Mucosa of gallbladder (tissue), 1 donor: ENCODE data around the gene GNMT. TPM values are rescaled to one million over a fixed set of nuclear protein-coding genes. Genes with fewer than 3 reads are reported as not detected.
"Not testable (repeated sequence)": the region's sequence is repeated elsewhere in the genome, so short reads cannot be mapped to it uniquely, and the experiment has no call there.

Experiments
- DNase-seq: peaks from one replicate; pipeline ENCODE4 v3.0.0-alpha.2; 2020; ENCODE audit warnings: low spot score
- total RNA-seq: library from RNA; stranded (reverse); gene quantifications from one replicate; pipeline ENCODE4 v1.2.1, GENCODE V29; 2021
- donor health status: DM: no; HTN: no; CAD: no.

GNMT gene
- total RNA-seq, 1 donor from 2014 or later, result 0.52 TPM

DNA sequence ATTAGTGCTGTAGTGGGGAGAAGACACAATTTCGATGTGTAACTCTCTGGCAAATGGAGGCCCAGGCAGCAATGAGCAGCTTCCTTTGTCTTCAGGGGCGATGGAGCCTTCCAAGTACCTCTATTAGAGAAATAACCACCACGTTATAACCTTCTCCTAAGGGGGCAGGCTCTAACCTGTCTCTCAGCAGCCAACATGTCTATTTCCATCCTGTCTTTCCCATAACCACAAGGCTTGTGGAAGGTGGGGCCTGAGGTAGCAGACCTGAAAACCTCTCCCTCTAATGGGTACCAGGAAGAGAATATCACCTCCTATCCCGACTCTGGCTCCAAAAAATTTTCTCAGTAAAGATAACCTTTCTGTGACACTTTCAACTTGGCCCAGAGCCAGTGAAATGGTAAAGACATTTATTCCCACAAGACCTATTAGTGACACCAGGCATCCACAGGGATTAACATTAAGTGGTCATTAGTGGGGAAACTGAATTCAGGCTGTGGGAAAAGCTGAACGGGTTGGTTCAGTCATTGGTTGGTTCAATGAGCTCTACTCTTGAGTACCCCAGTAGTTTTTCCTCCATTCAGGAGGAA lies 14.5 kb downstream of the GNMT start:
- DNase-seq, result no peak

DNA sequence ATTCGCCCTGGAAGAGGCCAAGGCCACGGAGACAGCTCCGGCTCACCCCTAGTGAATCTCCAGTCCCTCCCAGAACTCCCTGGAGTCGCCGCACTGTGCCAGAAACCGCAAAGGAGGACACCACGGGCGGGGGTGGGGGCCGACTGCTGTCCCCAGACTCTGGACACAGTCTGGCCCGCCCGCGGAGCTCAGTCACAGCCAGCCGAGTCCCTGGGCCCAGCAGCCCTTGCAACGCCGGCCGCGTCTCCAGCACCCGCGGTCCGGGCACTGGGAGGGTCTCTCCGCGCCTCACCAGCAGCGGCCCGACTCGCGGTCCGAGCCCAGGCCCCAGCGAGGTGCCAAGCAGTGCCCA lies 17.9 kb downstream of the GNMT start:
- DNase-seq, result no peak

DNA sequence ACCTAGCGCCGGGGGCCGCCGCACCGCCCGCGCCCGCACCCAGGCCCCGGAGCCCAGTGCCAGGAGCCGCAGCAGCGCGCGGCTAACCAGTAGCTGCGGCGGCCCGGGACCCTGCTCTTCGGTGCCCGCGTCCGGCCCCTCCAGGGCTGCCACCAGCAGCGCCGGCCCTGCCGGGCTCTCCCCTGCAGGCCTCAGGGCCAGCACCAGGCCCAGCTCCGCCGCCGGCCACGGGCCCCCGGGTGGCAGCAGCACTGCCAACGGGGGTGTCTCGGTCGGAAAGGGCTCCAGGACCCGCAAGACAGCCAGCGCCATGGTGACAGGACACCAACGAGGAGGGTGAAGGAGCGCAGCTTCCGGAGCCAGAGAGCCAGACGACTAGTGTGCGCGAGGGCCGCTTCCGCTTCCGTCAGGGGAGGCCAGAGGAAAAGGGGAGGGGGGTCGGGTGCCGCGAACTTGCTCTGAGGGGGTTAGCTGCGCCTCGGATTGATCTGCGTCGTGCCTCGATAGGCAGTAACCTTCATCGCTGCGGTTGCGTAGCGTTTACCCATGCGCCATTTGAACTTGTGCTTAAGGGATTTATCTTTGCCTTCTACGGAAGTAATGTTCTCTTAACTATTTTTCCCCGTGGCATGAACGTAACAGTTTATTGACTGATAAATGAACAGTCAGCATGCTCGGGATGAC lies 18.4 kb downstream of the GNMT start, which contains the start of gene PEX6:
PEX6 (minus strand) TSS at position 343 of the 684 bp plus-strand sequence; CDS start at position 312, 31 bp downstream.
- peak; percentile 86 for DNase-seq

DNA sequence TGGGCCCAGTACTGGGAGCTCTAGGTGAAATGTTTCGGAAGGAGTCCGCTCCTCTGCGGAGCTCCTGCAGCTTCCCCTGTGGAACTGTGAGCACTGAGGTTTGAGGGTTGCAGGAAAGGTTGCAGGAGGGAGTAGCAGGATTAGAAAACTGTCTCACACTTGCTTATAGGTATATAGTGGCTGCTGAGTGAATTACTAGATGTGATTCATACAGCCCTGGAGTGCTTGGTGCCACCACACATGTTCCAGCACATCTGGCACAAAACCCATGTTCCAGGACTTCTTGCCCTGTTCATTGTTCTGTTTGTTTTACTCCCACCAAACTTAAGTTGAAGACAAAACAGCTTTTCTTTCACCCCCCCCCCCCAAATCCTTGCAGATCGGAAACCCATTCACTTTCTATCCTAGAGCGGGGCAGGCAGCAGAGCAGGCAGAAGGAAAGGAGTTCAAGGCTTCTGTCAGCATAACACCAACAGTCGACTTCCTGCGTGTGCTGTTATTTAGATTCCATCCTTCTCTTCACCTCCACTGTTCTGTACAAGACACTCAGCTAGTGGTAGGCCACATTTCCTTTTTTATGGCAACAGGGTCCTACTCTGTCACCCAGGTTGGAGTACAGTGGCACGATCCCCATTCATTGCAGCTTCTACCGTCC lies 19.1 kb downstream of the GNMT start:
- no peak for DNase-seq

DNA sequence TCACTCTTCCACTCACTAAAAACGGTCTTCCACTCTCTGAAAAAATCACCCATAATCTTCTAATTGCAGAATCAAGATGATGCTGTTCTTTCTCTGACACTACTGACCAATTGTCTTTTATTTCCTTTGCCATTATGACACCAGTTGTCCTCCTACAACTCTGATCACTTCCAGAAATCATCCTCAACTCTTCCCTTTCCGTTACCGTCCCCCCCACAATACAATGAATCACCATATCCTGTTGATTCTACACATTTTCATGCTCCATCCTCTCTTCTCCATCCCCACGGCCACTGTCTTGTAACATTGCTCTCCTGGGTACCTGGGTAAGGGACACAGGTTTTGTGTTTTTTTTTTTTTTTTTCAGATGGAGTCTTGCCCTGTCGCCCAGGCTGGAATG lies 21.3 kb downstream of the GNMT start:
- DNase-seq, result no peak

DNA sequence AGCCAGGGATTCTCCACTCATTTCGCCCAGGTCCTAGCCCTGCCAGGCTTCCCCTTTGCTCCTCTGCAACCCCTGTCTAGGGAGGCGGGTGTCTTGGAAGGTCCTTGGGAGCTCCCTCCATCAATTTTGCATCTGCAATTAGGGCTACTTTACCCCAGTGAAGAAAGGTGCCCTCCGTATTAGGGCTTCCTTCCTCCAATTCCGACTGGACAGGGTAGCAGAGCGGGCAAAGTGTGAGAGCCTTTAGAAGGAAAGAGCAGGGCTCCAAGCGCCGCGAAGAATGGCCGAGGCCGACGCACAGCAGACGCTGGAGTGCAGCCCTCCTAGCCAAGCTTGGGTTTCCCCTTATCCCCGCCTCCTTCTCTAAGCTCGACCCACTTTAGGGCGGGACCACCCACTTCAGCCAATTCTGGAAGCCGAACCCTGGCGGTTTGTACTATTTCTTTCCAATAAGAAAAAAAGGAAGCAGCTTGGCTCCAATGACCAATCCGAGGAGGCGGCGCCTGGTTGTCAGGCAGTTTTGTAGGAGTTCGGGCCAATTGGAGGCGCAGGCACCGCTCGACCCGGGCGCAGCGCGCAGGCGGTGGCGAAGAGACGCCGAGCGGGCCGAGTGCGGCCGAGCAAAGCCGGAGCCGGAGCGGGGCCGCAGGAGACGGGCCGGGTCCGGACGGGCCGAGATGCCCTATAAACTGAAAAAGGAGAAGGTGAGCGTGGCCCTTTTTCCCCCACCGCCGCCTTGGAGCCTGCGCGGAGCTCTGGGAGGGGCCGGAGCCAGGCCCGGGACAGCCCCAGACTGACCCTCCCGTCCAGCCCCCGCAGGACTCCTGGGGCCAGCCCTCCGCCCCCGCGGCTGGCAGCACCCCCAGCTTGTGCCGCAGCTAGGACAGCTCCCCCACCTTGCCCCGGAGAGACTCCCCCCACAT lies 23.7 kb downstream of the GNMT start, which contains the start of gene PPP2R5D:
PPP2R5D (plus strand) TSS at position 570 of the 923 bp plus-strand sequence; CDS start at position 678, 108 bp downstream.
- DNase-seq, result peak; percentile 99

DNA sequence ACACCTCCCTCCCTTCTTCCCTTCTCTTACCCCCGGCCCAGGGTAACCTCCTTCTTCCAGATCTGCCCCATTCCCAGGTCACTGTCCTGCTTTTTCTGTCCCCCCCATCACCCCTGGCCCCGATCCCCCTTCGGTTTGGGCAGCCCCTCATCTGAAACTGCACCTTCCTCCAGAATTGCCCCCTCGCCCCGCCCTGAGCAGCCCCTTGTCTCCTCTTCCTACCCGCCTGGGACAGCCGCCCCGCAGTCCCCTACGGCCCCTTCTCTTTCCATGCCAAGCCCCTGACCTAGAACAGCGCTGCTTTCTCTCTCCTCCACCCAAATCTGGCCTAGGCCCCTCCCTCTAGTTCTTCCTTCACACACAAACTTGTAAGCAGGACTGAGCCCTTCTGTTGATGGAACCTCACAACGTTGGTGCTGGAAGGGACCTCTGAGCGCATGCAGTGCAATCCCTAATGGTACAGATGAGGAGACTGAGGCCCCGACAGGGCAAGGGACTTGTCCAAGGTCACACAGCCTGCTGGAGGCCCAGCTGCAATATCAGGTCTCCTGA lies 24.4 kb downstream of the GNMT start:
- no peak for DNase-seq

DNA sequence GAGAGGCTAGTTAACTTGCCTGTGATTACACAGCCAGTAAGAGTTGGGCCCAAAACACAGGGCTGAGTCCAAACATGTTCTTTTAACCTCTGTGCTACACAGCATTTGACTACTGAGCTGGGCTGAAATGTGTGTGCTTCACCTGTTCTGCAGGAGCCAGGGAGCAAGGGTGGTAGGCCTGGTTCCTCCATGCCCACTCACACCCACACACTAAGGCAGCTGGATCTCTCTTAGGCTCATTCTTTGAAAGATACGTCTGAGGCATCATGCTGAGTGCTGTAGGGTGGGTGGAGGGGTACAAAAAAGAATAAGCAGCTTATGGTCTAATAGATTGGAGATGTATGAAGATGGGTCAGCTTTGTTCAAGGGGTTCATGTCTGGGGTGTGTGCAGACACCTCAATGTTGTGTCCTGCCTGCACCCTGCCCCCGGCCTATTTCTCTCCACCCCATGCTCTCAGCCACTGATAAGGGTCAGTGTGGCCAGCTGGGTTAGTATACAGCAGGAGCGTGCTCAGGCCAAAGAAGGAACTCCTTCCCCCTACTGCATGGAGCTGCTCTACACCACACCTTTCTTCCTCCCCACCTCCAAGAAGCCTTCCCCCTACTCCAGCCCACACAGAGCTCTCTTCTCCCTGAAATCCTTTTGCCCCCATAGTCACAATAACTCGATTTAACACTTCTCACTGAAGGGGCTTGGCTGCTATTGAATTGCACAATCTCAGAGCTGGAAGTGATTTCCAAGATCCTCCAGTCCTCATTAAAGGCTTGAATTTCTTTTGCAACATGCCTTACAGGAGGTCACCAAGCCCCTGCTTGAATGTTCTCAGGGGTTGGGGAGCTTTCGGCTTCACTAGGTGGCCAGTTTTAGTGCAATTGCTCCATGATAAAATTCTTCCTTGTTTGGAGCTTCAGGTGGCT lies 27.2 kb downstream of the GNMT start:
- DNase-seq, result no peak

DNA sequence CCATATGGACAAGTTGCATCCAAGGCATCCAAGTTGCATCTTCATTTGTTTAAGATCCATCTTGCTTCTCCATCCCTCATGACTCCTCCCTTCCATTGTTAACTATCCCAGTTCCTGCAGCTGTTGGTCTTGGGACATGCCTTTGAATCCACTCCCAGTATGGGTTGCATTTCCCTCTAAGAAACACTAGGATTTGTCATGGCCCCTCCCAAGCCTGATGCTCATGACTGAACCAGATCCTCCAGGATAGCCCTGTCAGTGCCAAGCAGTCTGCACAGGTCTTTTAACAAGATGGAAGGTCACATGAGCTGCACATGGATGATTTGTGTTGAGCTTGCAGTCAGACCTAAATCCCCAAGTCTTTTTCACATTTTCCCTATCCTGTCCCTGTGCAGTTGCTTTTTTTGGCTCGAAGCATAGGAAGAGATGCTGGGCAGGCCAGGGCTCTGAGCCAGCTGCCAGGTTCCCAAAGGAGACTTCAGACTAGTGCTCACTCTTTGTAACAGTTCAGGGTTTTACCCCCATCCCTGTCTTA lies 28.0 kb downstream of the GNMT start:
- no peak for DNase-seq

DNA sequence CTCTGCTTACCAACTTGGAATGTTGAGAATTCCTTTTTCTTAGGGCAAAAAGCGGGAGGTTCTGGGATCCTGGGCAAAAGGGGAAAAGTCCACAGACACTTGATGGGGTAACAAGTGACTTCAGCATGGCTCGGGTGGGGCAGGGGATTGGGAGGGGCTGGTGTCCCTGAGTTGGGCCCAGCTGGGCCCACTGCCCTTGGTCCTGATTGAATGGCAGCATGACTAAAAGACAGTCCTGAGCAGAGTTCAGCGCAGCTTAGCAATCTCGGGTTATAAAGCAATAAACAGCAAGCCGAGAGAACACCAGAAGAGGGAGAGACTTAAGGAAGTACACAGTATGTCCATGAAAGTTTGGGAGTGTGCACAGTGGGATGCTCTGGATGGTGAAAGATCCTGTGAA lies 29.4 kb downstream of the GNMT start:
- no peak for DNase-seq

DNA sequence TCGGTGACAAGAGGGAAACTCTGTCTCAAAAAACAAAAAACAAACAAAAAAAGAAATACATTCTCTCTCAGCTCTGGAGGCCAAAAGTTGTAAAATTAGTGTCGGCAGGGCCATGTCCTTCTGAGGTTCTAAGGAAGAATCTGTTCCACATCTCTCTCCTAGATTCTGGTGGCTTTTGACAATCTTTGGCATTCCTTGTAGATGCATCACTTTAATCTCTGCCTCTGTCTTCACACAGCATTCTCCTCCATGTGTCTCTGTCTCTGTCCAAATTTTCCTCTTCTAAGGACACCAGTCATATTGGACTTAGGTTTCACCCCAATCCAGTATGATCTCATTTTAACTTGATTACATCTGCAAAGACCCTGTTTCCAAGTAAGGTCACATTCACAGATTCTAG lies 32.9 kb downstream of the GNMT start:
- DNase-seq, result no peak

DNA sequence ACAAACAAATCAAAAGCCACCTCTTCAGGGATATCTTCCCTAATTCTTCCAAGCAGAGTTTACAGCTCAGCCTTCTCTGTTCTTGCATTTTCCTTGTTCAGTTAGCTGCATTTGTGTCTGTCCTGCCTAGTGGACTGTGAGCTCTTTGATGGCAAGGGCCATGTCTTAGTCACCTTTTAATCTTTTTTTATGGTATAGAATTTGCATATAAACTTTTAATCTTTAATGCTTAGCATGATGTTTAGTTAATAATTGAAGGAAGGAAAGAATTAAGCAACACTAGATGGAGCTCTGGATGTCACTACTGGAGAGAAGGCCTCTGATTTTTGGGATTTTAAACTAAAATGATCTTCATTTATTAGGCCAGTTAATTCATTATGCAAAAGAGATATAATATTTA lies 36.0 kb downstream of the GNMT start:
- no peak for DNase-seq

DNA sequence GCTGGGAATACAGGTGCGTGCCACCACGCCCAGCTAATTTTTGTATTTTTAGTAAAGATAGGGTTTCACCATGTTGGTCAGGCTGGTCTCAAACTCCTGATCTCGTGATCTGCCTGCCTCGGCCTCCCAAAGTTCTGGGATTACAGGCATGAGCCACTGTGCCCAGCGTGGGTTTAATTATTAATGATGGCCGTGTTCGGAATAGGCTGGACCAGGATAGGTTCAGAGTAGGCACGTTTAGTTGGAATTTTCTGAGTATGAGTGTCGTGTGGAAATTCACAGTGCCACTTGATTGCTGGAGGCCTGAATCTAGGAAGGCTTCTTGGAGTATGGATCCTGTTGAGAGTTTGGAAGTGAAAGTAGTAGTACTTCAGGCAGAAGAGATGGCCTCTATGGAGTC lies 37.7 kb downstream of the GNMT start:
- DNase-seq, result not testable (repeated sequence)

DNA sequence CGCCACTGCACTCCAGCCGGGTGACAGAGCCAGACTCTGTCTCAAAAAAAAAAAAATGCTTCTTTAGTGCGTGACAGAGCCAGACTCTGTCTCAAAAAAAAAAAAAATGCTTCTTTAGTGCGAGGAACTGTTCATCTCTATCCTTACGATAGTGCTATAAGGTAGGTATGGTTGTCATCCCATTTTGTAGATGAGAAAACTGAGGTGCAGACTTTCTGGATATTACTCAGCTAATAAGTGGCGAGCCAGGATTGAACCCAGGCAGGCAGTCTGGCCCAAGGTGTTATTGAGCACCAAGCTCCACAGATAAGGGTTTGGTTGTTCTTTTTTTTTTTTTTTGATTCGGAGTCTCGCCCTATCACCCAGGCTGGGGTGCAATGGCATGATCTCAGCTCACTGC lies 41.3 kb downstream of the GNMT start:
- DNase-seq, result no peak

DNA sequence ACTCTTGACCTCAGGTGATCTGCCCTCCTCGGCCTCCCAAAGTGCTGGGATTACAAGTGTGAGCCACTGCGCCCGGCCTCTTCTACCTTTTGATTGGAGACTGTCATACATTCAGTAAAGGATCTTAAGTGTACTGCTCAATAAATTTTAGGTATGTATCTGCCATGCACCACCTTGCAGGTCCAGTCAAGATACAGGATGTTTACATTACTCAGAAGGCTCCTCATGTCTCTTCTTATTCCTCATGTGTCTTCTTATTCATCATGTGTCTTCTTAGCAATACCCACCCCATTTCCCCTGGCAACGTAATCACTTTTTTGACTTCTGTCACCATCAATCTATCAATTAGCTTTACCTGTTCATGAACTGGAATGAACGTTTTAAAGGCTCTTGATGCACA lies 45.3 kb downstream of the GNMT start:
- DNase-seq, result no peak

DNA sequence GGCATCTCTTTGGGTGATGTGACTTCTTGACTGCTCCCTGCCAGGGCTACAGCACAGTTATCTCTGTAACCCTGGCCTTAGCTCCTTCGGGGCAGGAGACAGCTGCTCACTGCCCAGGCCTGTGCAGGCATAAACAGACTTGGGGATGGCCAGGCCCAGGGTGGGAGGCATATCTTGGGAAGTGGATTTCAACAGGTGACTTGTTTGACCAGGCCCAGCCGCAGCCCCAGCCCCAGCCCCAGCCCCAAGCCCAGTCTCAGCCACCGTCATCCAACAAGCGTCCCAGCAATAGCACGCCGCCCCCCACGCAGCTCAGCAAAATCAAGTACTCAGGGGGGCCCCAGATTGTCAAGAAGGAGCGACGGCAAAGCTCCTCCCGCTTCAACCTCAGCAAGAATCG lies 45.7 kb downstream of the GNMT start:
- DNase-seq, result no peak

DNA sequence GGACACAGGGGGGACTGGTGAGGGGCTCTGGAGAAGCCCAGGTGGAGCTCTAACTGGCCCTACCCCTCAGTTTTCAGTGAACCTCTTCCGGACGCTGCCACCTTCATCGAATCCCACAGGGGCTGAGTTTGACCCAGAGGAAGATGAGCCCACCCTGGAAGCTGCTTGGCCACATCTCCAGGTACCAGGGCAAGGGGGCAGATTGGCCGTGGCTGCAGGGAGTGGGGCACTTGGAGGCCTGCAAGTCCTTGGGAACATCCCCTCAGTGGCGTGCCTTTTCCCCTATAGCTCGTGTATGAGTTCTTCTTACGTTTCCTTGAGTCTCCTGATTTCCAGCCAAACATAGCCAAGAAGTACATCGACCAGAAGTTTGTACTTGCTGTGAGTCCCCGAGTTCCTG lies 46.6 kb downstream of the GNMT start:
- no peak for DNase-seq

DNA sequence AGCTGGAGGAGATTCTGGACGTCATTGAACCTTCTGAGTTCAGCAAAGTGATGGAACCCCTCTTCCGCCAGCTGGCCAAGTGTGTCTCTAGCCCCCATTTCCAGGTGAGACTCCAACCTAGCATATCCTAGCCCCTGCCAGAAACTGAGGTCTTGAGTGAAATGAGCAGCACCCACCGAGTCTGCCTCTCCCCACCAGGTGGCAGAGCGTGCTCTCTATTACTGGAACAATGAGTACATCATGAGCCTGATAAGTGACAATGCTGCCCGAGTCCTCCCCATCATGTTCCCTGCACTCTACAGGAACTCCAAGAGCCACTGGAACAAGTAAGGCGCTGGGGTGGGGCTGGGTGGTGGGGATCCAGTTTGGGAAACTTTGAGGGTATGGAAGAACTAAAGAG lies 48.6 kb downstream of the GNMT start:
- DNase-seq, result peak; percentile 13

DNA sequence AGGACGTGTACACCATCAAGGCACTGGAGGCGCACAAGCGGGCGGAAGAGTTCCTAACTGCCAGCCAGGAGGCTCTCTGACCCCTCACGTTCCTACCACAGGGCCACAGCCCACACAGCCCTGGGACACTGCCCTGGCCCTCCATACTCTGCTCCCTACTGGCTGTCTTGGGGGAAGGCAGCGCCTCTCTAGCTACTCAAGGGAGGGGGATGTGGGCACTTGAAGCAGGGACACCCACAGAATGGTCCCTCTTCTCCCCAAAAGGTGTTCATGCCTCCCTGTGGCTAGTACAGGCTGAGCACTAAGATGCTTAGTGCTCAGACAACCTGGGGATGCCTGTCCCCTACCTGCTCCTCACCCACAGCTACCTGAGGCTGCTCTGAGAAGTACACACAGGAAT lies 50.7 kb downstream of the GNMT start:
- DNase-seq, result no peak

DNA sequence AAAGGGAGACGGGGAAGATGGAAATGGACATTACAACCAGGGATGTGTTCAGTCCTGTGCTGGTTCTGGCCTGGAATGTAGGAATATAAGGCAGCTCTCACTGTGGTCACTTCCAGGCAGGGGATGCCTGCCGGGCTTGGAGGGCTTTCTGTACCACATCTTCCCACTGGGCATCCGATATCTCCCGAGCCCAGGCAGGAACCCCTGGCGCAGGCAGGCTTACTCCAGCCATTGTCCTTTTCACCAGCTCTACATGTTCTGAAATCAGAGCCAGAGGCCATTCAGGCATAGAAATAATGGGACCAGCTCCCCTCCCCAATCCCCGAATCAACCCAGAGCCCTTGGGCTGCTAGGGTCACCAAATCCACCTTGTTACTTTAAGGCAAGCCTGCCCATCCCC lies 51.8 kb downstream of the GNMT start:
- no peak for DNase-seq
